ENCODE data around the gene RBPJ.

RBPJ gene

DNA sequence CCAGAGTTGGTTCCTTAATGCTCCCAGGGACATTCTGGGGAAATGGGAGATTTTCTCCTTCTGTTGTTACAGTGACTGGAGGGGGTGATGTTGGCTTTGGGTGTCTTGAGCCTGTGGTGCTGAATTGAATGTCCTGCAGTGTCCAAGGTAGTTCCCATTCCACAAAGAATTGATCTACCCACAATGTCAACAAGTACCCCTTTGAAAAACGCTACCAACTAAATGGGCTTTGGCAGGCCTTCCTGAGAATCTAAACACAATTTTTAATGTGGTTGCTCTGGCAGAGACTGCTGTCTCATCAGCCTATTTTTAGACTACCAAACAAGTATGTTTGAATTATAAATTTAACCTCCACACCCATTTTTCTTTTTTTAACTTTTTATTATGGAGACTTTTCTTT lies 100.1 kb downstream of the RBPJ start:
- no peak for DNase-seq (ENCODE audit: low read depth)

DNA sequence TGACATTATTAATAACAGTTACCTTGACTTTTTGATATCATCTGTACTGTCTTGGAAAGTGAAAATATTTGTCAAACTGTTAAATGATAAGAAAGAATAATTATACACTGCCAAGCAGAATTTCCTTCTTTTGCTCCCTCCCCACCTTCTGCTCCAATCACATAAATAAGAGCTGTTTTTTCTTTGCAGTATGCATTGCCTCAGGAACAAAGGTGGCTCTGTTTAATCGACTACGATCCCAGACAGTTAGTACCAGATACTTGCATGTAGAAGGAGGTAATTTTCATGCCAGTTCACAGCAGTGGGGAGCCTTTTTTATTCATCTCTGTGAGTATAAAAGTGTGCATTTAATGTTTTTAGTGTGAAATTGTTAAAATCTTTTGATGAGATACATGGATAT lies 103.3 kb downstream of the RBPJ start:
- no peak for DNase-seq (ENCODE audit: low read depth)

DNA sequence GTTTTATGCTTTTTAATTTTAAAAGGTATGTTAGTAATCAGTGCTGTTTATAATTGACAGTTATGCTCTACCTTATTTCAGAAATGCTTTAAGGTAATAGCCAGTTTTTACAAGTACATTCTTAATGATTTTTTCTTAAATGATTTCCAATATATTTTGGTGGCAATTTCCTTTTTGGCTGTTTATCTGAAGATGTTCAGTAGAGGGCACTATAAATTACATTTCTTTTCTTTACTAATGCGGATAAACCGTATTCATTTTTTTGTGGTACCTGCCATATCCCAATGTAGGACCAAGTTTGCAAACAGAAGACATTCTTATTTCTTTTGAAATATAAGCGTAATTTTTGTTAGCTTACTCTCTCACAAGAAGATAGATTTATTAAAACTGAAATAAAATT lies 104.0 kb downstream of the RBPJ start:
- DNase-seq (ENCODE audit: low read depth), result no peak

DNA sequence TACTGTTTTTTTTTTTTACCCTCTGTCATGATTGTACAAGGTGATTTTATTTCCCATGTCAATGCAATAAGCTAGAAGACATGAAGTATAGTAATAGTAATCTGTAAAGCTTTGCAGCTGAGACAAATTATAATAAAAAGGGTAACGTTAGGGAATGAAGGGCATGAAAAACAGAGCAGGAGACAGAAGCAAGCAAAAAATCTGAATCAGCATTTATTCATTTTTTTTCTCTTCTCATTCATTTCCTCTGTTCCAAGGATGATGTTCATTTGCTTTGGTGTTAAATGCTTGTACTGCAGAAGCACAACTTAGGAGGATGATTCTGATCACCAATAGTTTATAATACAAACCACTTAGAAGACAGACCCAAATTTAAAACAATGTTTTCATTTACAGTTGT lies 105.1 kb downstream of the RBPJ start:
- no peak for DNase-seq (ENCODE audit: low read depth)

GRCh38 chr4:26426892-26427291 lies 106.1 kb downstream of the RBPJ start:
- DNase-seq (ENCODE audit: low read depth), result no peak

GRCh38 chr4:26429910-26430309 lies 109.1 kb downstream of the RBPJ start:
- no peak for DNase-seq (ENCODE audit: low read depth)

GRCh38 chr4:26431461-26432180 lies 110.8 kb downstream of the RBPJ start:
- no peak for DNase-seq (ENCODE audit: low read depth)

DNA sequence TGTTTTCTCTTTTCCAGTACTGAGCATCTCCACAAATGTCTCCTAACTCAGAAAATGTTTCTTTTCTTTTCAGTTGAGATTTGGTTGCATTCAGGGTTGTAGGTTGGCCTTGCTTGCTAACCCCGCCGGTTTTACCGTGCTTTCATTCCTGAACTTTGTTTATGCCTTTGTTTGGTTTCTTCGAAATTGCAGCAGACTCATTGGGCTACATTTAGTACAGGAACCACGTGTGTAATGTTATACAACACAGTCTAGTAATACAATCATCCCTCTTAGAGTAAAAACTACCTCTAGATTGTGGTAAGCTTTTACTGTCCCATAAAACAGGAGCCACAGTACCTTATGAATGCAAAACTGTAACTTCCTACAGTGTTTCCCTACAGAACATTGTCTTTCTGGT lies 111.6 kb downstream of the RBPJ start:
- no peak for DNase-seq (ENCODE audit: low read depth)

DNA sequence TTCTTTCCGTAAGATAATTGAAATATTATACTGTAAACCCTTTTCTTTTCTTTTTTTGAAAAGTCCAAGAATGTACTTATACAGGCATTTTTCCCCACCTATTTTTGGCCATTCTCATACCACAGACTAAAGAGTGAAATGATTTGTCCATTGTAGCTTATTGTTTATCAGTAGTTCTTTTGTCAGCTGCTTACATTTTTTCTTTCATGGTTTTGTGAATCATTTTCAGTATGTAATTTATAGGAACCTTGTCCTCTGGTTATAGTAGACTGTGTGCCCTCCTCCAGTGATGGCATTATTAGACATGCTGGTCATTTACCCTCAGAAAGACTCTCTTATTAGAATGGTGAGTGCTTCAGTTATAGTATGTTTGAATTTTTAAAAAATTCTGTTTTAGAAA lies 112.7 kb downstream of the RBPJ start:
- DNase-seq (ENCODE audit: low read depth), result no peak

- no peak for DNase-seq (ENCODE audit: low read depth)
Observed at GRCh38 chr4:26434030-26434639, 113.3 kb downstream of the RBPJ start.

- DNase-seq (ENCODE audit: low read depth), result no peak
Observed at GRCh38 chr4:26441102-26441501, 120.3 kb downstream of the RBPJ start.

DNA sequence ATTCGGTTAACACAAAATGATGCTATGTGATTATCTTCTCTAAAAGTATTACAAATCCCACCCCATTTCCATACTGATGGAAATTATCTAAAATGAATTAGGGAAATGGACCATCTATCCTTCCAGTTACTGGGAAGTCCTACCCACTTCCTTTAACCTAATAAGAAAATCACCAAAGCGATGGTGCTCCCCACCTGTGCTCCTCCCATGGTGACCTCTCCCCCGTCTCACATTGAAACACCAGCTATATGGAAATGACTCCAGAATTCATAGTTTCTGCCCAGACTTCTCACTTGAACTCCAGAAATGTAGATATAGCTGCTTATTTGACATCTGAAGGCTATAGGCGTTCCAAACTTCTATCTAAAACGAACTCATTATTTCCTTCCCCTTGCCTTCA lies 121.0 kb downstream of the RBPJ start:
- DNase-seq (ENCODE audit: low read depth), result no peak

GRCh38 chr4:26447378-26447777 lies 126.6 kb downstream of the RBPJ start:
- DNase-seq (ENCODE audit: low read depth), result no peak

- DNase-seq (ENCODE audit: low read depth), result no peak
Observed at GRCh38 chr4:26450418-26450817, 129.6 kb downstream of the RBPJ start.

DNA sequence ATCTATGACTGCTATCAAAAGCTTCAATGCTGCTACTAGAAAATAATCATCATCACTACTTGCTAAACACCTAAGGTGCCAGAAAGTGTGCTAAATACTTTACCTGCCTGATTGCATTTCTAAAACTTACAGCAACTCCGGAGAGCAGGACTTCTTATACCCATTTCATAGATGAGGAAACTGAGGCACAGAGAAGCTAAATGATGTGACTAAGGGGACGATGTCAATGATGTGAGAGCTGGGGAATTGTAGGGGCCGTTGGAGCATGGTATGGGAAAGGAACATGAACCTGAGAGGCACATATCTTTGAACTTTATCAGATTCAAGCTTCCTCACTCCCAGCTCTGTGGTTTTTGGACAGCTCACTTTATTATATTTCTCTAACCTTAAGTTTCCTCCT lies 130.8 kb downstream of the RBPJ start:
- DNase-seq (ENCODE audit: low read depth), result no peak

- DNase-seq (ENCODE audit: low read depth), result no peak
Observed at GRCh38 chr4:26452565-26453531, 132.0 kb downstream of the RBPJ start.

DNA sequence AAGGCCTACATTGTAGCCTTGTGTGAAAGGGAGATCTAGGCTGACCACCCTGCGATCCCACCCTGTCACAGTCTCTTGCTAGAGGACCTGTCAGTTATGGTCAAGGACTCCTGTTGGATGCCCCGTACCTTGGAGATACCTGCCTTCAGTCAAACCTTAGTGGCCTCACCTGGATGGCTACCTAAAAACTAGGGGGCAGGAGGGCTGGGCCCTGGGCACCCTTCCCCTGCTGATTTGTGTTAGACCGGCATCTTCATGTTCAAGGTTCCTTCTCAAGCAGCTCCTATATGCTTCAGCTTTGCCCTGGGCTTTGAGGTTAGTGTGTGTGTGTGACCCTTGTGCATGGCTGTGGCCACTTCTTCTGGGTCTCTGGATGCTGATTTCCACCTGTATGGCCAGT lies 134.1 kb downstream of the RBPJ start:
- DNase-seq (ENCODE audit: low read depth), result no peak

DNA sequence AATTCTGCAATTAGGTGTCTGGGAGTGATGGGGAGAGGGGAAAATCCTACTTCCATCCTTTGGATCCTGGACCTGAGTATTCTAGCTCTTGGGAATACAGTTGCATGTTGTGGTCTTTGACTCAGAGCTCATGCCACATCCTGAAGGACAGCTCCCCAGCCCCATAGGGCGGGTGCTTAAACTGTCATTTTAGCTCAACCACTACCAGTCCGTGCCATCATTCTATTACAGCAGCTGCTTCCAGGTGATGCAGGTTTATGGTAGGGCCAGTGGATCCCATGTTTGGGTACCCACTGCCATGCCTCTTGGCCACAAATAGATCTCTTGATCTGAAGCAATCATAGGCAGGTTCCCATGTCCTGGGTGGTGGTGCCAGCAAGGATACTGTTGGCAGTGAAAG lies 134.8 kb downstream of the RBPJ start:
- DNase-seq (ENCODE audit: low read depth), result no peak

- no peak for DNase-seq (ENCODE audit: low read depth)
Observed at GRCh38 chr4:26457412-26457811, 136.6 kb downstream of the RBPJ start.

DNA sequence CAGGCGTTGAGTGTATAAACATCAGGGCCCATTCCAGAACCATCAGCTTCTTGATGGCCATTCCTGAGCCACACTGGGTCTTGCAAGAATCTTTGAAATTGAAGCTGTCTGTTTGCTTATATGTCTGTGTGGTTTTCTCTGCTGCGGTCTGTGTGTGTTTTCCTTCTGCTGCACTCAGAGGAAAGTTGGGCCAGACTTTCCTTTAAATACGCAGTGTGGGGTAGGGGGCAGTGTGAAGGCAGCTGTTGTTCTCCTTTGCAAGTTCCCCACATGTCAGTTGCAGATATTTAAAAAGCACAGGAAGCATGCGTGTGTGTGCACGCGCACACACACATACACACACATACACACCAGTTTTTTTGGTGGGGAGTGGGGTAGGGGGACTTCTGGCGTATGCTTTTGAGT lies 137.3 kb downstream of the RBPJ start:
- no peak for DNase-seq (ENCODE audit: low read depth)

DNA sequence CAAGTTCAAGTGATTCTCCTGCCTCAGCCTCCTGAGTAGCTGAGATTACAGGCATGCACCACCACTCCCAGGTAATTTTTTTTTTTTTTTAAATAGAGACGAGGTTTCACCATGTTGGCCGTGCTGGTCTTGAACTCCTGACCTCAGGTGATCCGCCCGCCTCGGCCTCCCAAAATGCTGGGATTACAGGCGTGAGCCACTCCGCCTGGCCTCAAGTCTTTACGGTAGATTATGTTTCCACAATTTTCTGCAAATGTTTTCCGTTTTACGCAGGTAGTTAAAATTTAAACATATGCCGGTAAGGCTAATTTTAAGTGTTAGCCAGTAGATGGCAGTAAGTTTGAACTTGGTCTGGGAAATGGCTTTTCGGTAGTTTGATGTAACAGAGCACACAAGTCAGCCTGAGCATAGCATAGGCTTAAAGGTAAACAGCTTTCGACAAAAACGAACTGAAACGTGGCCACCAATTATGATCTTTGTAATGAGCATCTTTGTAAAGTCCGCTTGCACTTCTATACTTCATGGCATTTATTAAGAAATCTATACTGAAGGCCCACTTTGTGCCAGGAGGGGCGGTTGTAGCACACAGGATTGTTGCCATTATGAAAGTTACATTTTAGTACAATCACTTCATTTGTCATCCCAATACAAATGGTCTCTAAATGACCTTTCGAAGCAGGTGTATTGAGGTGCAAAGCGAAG lies 138.4 kb downstream of the RBPJ start:
- DNase-seq (ENCODE audit: low read depth), result no peak
